HG03520 (cell line): Measurements from ENCODE around the gene KRTAP4-2.
"Not testable (repeated sequence)": the region's sequence is repeated elsewhere in the genome, so short reads cannot be mapped to it uniquely, and the experiment has no call there.

Experiments used
- ATAC-seq: cut with Tn5 transposase; IDR thresholded peaks from one replicate; pipeline ENCODE4 v1.9.1; 2021; ENCODE audit warnings: mild to moderate bottlenecking, moderate library complexity; ENCODE audit not compliant: unreplicated experiment

Gene KRTAP4-2

GRCh38 chr17:41177727-41178271 is at the start of gene KRTAP4-2:
TSS of gene KRTAP4-2 (minus strand) at chr17:41178221. CDS start at chr17:41178164, 57 bp downstream.
- no peak for ATAC-seq

- not testable (repeated sequence) for ATAC-seq
Observed at GRCh38 chr17:41226598-41227095, 48.6 kb upstream of the KRTAP4-2 start, which contains the start of gene KRTAP9-2. TSS of gene KRTAP9-2 (plus strand) at chr17:41226648. CDS start at chr17:41226655, 7 bp downstream.

GRCh38 chr17:41226051-41226450 is 48.0 kb upstream of the KRTAP4-2 start:
- no peak for ATAC-seq

GRCh38 chr17:41223821-41224220 is 45.8 kb upstream of the KRTAP4-2 start:
- ATAC-seq: no peak

GRCh38 chr17:41215681-41216080 is 37.7 kb upstream of the KRTAP4-2 start:
- ATAC-seq: no peak

GRCh38 chr17:41212524-41213169 is 34.6 kb upstream of the KRTAP4-2 start:
- ATAC-seq: no peak

- no peak for ATAC-seq
Observed at GRCh38 chr17:41211845-41212466, 33.9 kb upstream of the KRTAP4-2 start.

GRCh38 chr17:41199421-41200078 is 21.5 kb upstream of the KRTAP4-2 start:
- ATAC-seq: no peak

- no peak for ATAC-seq
Observed at GRCh38 chr17:41196068-41196467, 18.0 kb upstream of the KRTAP4-2 start.

- ATAC-seq: no peak
Observed at GRCh38 chr17:41190328-41190727, 12.3 kb upstream of the KRTAP4-2 start.

GRCh38 chr17:41189837-41190318 is 11.9 kb upstream of the KRTAP4-2 start, which contains the start of gene KRTAP9-1:
TSS of gene KRTAP9-1 (plus strand) at chr17:41189887. CDS start at chr17:41189887, 0 bp downstream.
- not testable (repeated sequence) for ATAC-seq

- ATAC-seq: no peak
Observed at GRCh38 chr17:41186872-41187271, 8.9 kb upstream of the KRTAP4-2 start.

- no peak for ATAC-seq
Observed at GRCh38 chr17:41185001-41185400, 7.0 kb upstream of the KRTAP4-2 start.

GRCh38 chr17:41184480-41184961 is 6.5 kb upstream of the KRTAP4-2 start, which contains the start of gene KRTAP4-1:
TSS of gene KRTAP4-1 (minus strand) at chr17:41184911. CDS start at chr17:41184854, 57 bp downstream.
- no peak for ATAC-seq

GRCh38 chr17:41178843-41179616 is 1.0 kb upstream of the KRTAP4-2 start:
- no peak for ATAC-seq

GRCh38 chr17:41178341-41178740 is 320 bp upstream of the KRTAP4-2 start:
- no peak for ATAC-seq

- no peak for ATAC-seq
Observed at GRCh38 chr17:41176744-41177387, 1.2 kb downstream of the KRTAP4-2 start.

GRCh38 chr17:41171886-41172285 is 6.1 kb downstream of the KRTAP4-2 start:
- ATAC-seq: no peak

GRCh38 chr17:41168121-41168520 is 9.9 kb downstream of the KRTAP4-2 start, which contains the start of gene KRTAP4-3:
TSS of gene KRTAP4-3 (minus strand) at chr17:41168221. CDS start at chr17:41168172, 49 bp downstream.
- ATAC-seq: no peak
